Measurements from ENCODE around the gene MEOX2. TPM values are rescaled to one million over a fixed set of nuclear protein-coding genes. Genes with fewer than 3 reads are reported as not detected.

MEOX2 gene
- total RNA-seq, 6 donors from 2014 or later = 2.9 to 17.2 (median 8.6) TPM

GRCh38 chr7:15667991-15668390, 18.5 kb downstream of the MEOX2 start:
- no peaks in the 10 kb centered on the region for H3K9me3 ChIP-seq
- no peaks in the 10 kb centered on the region for H3K27me3 ChIP-seq
- H3K27ac ChIP-seq = no peak overlapping the region
- H3K36me3 ChIP-seq = no peaks in the 10 kb centered on the region
- no peak overlapping the region for H3K4me3 ChIP-seq
- H3K4me1 ChIP-seq = no peaks in the 10 kb centered on the region
- ATAC-seq (ENCODE audit: low FRiP score in 2 of 2) = no peak
- 88 to 90% methylated on average over 5 of the region's 5 CpGs for WGBS, 2 donors
- no peak for TF ChIP-seq POLR2AphosphoS5 (IDR thresholded peaks at IDR 0.05)
- no peak for DNase-seq

DNA sequence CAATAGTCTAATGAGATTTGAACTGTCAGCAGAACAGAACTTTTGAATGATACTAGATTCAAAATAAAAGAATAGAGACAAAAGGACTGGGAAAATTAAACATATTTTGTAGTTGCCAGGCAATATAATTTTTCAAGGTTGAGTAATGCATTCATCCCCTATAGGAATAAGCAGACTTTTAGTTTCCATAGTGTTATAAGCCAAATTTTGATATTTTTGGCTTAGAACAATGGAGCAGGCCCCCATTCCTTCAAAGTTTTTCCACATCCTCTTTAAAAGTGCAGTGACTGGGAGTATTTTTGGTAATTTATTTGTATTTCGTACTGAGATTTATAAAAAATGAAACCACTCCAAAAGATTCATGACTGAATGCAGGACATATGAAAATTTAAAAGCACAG, 24.0 kb downstream of the MEOX2 start:
- no peak for DNase-seq
- WGBS, 2 donors = 64 to 69% methylated on average over 1 of the region's 1 CpG
- H3K9me3 ChIP-seq = no peaks in the 10 kb centered on the region
- no peaks in the 10 kb centered on the region for H3K4me1 ChIP-seq
- H3K36me3 ChIP-seq = no peaks in the 10 kb centered on the region
- no peak overlapping the region for H3K27ac ChIP-seq
- H3K27me3 ChIP-seq = no peaks in the 10 kb centered on the region
- no peak for ATAC-seq (ENCODE audit: low FRiP score in 2 of 2)
- H3K4me3 ChIP-seq = no peak overlapping the region
- no peak for TF ChIP-seq POLR2A (IDR thresholded peaks at IDR 0.05)
- no peak for TF ChIP-seq EP300 (IDR thresholded peaks at IDR 0.05)
- TF ChIP-seq, protein P1, sequence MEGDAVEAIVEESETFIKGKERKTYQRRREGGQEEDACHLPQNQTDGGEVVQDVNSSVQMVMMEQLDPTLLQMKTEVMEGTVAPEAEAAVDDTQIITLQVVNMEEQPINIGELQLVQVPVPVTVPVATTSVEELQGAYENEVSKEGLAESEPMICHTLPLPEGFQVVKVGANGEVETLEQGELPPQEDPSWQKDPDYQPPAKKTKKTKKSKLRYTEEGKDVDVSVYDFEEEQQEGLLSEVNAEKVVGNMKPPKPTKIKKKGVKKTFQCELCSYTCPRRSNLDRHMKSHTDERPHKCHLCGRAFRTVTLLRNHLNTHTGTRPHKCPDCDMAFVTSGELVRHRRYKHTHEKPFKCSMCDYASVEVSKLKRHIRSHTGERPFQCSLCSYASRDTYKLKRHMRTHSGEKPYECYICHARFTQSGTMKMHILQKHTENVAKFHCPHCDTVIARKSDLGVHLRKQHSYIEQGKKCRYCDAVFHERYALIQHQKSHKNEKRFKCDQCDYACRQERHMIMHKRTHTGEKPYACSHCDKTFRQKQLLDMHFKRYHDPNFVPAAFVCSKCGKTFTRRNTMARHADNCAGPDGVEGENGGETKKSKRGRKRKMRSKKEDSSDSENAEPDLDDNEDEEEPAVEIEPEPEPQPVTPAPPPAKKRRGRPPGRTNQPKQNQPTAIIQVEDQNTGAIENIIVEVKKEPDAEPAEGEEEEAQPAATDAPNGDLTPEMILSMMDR (IDR thresholded peaks at IDR 0.05) = no peak
- TF ChIP-seq POLR2AphosphoS5 (IDR thresholded peaks at IDR 0.05) = no peak

GRCh38 chr7:15658247-15658646, 28.2 kb downstream of the MEOX2 start:
- ATAC-seq (ENCODE audit: low FRiP score in 2 of 2) = no peak
- no peaks in the 10 kb centered on the region for H3K27me3 ChIP-seq
- TF ChIP-seq EP300 (IDR thresholded peaks at IDR 0.05) (no peak), POLR2A (IDR thresholded peaks at IDR 0.05) (no peak), POLR2AphosphoS5 (IDR thresholded peaks at IDR 0.05) (no peak)
- TF ChIP-seq, protein P1 (IDR thresholded peaks at IDR 0.05) = no peak
- H3K4me3 ChIP-seq = no peak overlapping the region
- H3K9me3 ChIP-seq = no peaks in the 10 kb centered on the region
- no peaks in the 10 kb centered on the region for H3K4me1 ChIP-seq
- no peak for DNase-seq
- no peak overlapping the region for H3K27ac ChIP-seq
- no peaks in the 10 kb centered on the region for H3K36me3 ChIP-seq
- 52 to 63% methylated on average over 3 of the region's 3 CpGs for WGBS, 2 donors

- ATAC-seq (ENCODE audit: low FRiP score in 2 of 2) (no peak), DNase-seq (no peak)
- TF ChIP-seq POLR2A (IDR thresholded peaks at IDR 0.05) = no peak
- no peak for TF ChIP-seq EP300 (IDR thresholded peaks at IDR 0.05)
- no peak for TF ChIP-seq POLR2AphosphoS5 (IDR thresholded peaks at IDR 0.05)
- TF ChIP-seq, protein P1 (IDR thresholded peaks at IDR 0.05) = no peak
- H3K36me3 ChIP-seq = no peaks in the 10 kb centered on the region
- no peaks in the 10 kb centered on the region for H3K4me1 ChIP-seq
- no peak overlapping the region for H3K4me3 ChIP-seq
- H3K27me3 ChIP-seq = no peaks in the 10 kb centered on the region
- H3K27ac ChIP-seq = no peak overlapping the region
- H3K9me3 ChIP-seq = no peaks in the 10 kb centered on the region
- WGBS, 2 donors = 46 to 59% methylated on average over 2 of the region's 2 CpGs
These were observed 33.6 kb downstream of the MEOX2 start for GRCh38 chr7:15652776-15653290.

DNA sequence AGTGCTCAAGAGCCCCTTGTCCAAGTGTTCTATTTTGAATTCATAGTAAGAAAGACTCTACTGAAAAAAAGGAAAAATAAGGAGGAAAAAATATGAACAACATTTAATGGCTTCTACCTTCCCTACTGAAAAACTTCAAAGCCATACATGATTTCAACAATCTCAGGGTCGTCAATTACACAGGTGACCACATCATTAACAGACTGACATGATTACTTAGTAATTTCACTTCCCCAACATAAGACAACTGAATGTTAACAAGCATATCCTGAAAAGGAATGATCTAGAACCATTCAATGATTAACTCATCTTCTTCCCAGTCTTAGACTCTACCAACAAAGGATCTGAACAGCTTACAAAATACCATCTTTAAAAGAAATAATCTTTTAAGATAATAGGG, 34.8 kb downstream of the MEOX2 start:
- no peaks in the 10 kb centered on the region for H3K27me3 ChIP-seq
- TF ChIP-seq POLR2A (IDR thresholded peaks at IDR 0.05) (no peak), EP300 (IDR thresholded peaks at IDR 0.05) (no peak), POLR2AphosphoS5 (IDR thresholded peaks at IDR 0.05) (no peak)
- TF ChIP-seq, protein P1 (IDR thresholded peaks at IDR 0.05) = no peak
- no peaks in the 10 kb centered on the region for H3K9me3 ChIP-seq
- no peak overlapping the region for H3K27ac ChIP-seq
- WGBS, 2 donors = 60 to 62% methylated on average over 1 of the region's 1 CpG
- H3K36me3 ChIP-seq = no peaks in the 10 kb centered on the region
- no peak overlapping the region for H3K4me3 ChIP-seq
- ATAC-seq (ENCODE audit: low FRiP score in 2 of 2) (no peak), DNase-seq (no peak)
- H3K4me1 ChIP-seq = no peaks in the 10 kb centered on the region
